GM18526 (cell line): ENCODE results near the gene LPAR6.

Source experiments
- POLR2A ChIP-seq: IDR thresholded peaks from 3 replicates; pipeline ENCODE4 v1.6.1; 2011; ENCODE audit not compliant: insufficient read length; ENCODE audit errors: extremely low read depth

Gene LPAR6, protein sequence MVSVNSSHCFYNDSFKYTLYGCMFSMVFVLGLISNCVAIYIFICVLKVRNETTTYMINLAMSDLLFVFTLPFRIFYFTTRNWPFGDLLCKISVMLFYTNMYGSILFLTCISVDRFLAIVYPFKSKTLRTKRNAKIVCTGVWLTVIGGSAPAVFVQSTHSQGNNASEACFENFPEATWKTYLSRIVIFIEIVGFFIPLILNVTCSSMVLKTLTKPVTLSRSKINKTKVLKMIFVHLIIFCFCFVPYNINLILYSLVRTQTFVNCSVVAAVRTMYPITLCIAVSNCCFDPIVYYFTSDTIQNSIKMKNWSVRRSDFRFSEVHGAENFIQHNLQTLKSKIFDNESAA

DNA sequence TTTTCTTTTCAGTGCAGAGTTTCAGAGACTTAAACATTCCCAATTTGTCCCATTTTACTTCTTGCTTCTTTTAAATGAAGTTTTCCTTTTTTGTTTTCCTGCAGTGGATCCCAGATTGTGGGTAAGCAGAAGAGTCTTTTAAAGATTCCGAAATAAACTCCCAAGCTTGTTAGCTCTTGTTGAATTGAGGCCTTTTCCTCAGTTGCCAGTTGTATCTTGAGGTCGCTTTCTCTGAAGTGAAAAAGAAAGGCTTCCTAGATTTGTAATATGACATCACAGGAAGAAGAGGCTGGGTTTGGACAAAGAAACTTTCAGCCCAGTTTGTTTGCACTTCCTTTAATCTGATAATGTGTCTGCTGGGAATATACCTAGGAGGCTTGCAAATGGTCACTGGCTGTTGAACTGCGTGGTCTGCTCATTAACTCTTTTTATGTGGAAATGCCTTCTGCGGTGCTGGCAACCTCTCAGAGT, at the start of gene LPAR6:
LPAR6 (minus strand) TSS at position 233 of the 471 bp plus-strand sequence. CDS start 690 bp downstream, outside the sequence.
- no peak for TF ChIP-seq POLR2A

GRCh38 chr13:48457578-48458242, 44.8 kb upstream of the LPAR6 start:
- no peak for TF ChIP-seq POLR2A

GRCh38 chr13:48456546-48456945, 43.6 kb upstream of the LPAR6 start:
- no peak for TF ChIP-seq POLR2A

GRCh38 chr13:48449656-48450055, 36.7 kb upstream of the LPAR6 start:
- TF ChIP-seq POLR2A: no peak

GRCh38 chr13:48448959-48449614, 36.2 kb upstream of the LPAR6 start:
- no peak for TF ChIP-seq POLR2A

DNA sequence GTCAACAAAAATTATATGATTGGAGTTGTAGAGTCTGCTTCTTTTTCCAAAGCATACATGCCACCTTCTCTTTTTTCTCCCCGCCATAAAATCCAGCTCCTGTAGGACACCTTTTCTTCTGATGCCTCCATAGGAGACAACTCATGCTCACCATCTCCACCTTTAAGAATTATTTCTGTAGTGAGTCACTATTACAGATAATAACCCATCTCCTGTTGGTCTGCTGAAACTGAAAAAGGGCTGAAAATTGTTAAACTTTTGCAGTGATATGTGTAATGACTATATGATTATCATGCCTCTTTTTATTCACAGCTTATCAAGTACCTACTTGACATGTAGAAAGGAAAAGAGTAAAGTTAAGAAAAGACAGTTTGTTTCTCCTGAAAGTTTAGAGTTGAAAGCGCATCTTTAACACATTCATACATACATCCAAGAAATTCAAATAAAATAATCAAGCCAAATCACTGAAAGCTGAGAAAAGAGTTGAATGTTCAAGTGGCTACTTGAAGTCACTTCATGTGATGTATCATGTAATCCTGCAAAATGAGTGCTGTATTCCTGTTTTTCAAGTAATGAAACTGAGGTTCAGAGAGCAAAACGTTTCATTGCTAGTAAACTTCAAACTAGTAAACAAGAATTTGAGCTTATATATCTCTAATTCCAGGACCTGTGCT, 35.5 kb upstream of the LPAR6 start:
- no peak for TF ChIP-seq POLR2A

- no peak for TF ChIP-seq POLR2A
Observed at GRCh38 chr13:48446464-48446863, 33.6 kb upstream of the LPAR6 start.

DNA sequence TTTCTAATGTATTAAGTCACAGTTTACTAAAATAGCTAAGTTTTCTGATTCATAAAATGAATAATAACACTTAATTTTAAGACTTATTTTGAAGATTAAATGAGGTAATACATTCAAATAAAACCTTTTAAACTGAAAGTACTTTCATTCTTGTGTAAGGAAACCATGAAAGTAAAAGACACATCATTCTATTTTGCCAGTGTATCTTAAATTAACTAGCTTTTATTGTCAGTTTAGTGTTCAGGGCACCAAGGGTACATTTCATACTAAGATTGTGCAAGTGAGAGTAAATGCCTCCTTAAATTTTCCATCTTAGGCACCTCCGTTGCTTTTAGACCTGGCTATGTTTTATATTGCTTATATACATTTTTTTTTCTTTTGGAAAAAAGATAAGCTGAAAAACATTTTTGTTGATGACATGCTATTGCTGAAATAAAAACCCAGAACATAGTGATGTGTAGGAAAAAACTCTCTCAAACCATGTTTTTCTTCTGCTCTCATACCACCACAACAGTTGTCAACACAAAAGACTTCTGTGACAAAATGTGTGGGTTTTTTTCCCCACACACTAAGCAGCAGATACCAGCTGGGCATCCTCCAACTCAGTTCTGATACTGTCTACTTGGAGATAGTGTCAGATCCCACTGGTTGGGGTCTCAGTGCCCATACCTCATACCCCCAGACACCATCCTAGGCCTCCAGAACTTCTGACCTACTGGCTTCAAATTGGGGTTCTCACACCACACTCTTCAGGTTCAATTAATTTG, 30.7 kb upstream of the LPAR6 start:
- no peak for TF ChIP-seq POLR2A

DNA sequence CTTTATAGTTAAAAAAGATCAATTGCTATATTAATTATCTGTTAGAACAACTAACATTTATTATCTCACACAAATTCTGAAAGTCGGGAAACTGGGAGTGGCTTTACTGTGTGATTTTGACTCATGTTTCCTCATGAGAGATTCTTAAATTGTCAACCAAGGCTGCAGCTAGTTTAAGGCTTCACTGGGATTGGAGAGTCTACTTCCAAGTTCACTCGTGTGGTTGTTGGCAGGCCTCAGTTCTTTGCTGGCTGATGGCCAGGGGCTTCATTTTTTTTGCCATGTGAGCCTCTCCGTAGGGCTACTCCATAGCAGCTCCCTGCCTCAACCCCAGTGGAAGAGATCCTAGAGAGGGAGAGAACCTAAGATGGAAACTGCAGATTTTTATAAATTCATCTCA, 24.5 kb upstream of the LPAR6 start:
- no peak for TF ChIP-seq POLR2A

DNA sequence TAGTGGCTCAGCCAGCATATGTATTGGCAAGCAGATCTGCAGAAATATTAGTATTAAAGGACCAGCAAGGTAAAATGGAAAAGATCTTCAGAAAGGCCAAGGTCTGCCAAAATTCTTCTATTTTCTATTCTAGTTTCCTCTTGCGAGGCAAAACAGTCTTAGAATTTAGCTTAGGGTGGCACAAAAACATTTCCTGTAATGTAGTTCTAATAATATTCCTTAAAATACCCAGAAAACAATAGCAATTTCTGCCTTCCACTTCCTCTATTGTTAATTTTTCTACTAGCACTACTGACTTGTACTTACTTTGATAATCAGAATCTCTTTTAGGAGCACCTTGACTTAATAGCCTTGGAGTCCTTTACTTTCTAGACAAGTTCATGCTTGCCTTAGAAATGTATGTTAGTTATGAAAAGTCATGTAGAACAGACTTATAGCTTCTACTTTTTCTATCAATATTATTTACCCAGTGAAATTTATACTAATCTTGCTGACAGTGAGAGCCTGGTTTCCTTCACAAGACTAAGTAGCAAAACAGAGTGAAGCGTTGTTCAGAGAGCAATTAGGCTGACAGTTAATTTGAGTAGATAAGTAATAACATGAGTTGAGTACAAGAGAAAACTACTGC, 23.9 kb upstream of the LPAR6 start:
- no peak for TF ChIP-seq POLR2A

DNA sequence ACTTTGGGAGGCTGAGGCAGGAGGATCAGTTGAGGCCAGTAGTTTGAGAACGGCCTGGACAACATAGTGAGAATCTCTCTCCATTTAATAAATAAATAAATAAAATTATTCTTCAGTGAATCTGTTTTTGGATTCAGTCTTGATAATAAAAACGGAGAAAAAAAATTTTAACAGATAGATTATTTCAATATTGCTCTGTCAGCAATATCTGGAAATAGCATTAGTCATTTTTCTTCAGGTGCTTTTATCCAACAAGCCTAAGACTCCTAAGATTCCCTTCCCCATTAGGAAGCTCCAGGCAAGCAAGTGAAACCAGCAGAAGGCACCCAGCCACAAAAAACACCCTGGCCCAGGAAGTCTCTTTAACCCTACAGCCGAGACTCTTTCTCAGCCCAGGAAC, 21.3 kb upstream of the LPAR6 start:
- no peak for TF ChIP-seq POLR2A

DNA sequence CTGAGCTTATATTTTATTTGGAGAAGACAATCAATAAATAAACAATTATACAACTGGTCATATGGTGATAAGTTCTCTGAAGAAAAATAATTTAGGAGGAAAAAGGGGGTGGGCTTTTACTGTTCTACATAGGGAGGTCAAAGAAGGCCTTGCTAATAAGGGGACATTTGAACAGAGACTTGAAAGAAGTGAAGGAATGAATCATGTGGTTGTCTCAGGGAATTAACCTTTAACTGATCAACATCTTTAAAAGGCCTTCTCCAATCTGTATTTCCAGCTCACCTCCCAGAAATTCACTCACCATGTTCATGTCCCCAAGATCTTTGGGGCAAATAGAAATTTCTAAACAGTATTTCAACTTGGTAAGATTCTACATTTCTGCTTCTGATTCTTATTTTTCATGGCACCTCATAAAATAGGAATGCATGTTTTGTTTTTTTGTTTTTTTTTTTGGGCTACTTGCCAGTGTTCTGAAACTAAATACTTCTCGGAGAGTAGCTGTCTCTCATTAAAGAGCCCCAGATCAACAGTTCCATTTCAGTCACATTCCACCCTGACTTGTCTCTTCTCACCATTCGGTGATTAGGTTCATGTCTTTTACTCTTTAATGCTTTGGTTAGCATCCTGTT, 19.2 kb upstream of the LPAR6 start:
- no peak for TF ChIP-seq POLR2A

DNA sequence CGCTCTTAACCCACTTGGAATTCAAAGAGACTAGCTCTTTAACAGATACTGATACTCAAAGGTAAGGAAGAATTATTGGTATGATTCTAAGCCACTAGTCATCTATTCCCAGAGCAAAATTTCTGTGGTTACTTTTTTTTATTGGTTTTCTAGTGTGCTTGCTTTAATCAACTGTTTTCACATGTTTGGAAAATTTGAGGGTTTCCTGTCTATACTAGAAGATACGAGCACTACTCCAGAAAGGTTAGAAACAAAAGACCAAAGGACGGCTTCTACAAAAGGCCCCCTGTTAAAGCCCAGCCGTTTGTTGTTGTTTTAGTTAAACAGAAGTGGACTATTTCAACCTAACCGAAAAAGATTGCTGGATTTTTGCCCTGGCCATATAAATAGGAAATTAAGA, 18.5 kb upstream of the LPAR6 start:
- no peak for TF ChIP-seq POLR2A

DNA sequence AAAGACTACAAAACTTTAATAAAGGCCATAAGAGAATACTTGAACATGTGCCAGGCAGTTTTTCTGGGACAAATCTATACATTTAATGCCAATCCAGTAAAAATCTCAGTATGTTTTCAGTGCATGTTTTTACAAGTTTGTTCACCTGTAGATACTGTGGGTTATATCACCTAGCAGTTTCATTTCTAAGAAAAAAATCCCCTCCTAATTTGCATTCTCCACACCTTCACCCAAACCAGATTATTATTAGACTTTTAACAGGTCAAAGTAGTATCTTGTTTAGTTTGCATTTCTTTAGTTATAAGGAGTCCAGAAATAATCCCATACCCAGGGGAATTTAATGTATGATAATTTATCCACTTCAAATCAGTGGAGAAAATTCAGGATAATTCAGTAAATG, 17.0 kb upstream of the LPAR6 start:
- TF ChIP-seq POLR2A: no peak

DNA sequence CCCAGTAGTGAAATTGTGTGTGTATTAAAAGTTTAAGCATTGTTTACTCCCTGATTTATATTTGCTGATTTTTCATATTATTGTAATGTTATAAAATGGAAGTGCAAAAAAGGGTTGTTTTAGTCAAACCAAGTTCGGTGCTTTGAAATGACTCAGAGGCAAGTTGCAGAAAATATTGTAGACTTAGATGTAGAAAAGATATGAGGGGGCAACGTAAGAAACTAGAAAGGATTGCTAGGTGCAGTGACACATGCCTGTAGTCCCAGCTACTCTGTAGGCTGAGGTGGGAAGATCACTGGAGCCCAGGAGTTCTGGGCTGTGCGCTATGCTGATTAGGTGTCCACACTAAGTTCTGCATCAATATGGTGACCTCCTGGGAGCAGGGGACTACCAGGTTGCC, 16.1 kb upstream of the LPAR6 start:
- no peak for TF ChIP-seq POLR2A
